NCI-H460 (cell line): ENCODE results near the gene CMKLR1. TPM values are rescaled to one million over a fixed set of nuclear protein-coding genes. Genes with fewer than 3 reads are reported as not detected.

Experiments used
- DNase-seq: peaks from one replicate; pipeline ENCODE4 v3.0.0-alpha.2; 2016; ENCODE audit warnings: low read depth; ENCODE audit errors: extremely low read depth
- total RNA-seq: library from RNA; depleted of rRNA; stranded (reverse); fragments of >200 nt; shearing (Covaris generic); gene quantifications from 2 replicates; pipeline ENCODE4 v1.2.3, GENCODE V29; 2014

Gene CMKLR1
- total RNA-seq, 1 experiment from 2014 or later, result not detected

DNA sequence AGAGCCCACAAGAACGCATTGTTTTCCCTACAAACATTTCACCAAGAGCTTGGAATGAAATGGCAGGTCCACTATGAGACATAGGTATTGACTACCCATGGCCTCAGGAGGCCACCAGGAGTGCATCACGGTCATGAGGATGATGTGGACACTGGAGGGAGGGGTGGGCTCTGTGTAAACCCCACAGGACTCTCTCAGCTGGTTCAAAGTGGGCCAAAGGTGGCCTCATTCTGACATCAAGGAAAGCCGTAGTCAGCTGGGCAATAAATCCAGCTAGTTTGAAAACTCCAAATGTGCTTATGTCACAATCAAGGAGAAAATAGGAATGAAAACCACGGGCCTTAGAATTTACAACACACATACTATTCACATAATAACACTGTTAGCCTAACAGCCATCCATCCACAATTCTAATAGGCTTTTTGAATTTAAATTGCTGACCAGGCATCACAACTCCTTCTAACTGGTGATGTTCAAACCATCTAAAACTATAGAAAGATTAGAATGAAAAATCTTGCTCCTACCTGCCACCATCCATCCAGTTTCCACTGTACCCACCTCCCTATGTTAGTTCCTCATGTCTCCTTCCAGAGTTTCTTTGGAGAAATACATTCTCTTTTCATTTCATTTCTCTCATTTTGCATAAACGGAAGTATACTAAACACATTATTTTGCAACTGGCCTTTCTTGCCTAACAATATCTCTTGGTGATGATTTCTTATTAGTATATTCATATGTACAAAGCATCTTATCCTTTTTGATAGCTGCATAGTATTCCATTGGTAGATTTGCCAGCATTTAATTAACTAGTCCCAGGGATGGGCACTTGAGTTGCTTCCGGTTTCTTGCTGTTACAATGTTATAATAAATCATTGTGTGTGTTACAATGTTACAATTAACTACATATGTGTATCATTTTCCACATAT lies 21.5 kb downstream of the CMKLR1 start:
- DNase-seq, result no peak

DNA sequence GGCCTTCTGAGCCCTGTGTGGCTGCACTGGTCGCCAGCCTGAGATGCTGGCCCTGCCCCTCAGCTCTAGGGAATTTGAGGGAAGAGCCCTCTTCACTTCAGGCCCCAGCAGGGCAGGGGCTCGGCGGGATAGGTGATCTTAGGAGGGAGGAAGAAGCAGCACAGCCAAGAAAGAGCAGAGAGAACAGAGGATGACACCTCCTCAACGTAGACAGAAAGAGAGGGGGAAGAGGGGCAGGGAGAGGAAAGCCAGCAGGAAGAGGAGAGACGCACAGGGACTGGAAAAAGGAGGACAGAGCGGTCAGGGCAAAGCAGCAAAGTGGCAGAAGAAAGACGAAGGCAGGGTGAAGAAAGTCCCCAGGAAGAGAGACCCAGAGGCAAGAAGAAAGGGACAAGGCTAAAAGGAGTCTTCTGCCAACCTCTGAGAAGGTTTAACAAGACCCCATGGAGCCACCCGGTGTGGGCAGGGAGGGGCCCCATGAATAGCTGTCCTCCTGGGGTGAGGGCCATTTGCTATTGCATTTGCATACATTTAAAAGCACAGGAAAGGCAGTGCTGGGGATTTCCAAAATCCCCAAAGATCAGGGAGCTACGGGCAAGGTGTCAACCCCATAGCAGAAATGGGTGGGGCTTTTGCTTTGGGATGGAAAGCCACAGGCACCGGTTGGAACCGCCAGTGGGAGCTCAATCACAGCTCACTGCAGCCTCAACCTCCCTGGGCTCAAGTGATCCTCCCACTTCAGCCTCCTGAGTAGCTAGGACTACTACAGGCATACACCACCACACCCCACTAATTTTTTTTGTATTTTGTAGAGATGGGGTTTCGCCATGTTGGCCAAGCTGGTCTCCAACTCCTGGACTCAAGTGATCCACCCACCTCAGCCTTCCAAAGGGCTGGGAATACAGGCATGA lies 22.7 kb downstream of the CMKLR1 start:
- DNase-seq, result no peak

DNA sequence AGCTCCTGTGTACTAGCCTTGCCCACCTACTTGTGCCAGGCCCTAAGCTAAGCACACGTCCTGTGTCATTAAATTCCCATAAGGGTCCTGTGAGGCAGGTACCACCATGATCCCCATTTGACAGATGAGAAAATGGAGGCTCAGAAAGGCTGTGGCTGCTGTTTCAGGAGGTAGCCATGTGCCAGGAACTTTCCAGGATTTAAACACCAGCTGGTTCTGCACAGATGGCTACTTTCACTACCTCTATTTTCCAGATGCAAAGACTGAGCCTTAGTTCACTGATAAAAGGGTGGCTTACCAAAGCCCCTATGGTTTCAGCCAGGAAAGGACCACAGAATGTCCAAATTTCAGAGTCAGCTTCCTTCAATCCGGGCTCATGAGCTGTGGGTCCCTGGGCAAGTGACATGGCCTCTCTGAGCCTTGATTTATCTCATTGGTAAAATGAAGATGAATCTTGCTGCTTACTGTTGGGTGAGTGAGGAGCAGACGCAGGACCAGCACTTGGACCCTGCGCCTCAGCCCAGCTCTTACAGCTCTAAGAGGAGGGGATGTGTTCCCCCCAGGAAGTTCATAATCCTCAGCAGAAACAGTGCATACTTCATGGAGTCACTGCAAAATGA lies 23.5 kb downstream of the CMKLR1 start:
- no peak for DNase-seq

DNA sequence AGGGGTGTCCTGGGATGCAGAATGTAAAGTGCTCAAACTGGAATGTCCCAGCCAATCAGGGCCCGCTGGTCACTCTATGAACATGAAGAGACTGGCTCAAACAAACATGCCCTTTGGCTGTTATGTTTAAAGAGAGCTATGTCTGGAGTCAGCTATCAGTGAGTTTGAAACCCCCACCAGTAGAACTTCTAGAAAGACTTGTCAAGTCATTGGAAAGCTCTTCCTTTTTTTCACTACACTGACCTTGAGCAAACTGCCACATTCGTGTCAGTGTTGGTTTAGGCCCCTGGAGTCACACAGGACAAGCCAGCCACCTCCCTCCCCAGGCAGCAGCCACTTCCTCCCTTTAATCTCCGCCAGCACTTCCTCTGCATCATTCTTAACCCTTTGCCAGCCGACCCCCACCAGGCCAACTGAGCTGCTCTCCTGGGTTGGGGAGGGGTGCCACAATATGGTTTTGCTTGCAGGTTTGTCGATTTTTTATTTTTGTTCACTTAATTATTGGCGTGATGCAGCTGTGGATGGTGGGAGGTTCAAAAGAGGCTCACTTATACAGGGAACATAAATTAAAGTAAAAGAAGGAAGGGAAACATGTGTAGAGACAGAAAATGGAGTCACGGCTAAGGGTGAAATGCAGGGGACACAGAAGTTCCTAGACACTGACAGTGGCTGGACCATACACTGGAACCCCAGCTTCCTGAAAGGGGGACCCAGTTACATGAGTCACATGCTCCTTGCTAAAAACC lies 25.3 kb downstream of the CMKLR1 start:
- DNase-seq, result no peak

DNA sequence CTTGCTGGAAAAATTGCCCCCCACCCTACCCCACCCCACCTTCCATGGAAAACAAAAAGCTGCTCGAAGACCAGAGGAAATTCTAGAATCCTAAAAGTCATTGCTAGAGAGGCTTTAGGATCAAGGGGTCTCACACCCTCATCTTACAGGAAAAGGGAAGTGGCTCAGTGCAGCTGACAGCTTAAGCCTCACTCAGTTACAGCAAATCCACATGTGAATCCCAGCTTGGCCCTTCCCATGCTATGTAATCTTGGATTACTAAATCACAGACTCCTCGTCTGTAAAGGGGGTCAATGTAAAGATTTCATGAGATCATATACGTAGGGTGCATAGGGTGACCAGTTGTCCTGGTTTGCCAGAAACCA lies 25.9 kb downstream of the CMKLR1 start:
- no peak for DNase-seq

DNA sequence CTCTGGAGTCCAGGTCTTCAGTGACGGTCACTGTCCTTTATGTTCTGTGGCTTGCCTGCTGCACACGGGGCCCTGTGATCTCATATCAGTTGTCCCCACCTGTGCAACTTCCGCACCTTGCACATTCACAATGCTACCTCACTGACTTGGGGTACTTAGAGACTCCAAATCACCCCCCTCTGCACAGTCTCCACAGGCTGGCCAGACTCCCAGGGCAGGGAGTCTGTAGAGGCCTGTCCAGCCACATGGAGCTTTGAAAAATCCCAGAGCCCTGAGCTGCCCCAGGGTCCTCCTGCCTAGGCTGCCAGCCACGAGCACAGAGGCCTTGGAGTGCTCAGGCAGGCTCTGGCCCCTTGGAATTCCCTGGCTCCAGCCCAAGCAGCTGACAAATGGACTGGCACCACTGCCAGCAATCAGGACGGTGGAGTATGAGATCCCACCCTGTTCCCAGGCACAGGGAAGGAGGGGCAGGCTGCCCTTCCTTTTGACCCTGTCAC lies 26.4 kb downstream of the CMKLR1 start:
- DNase-seq, result no peak

DNA sequence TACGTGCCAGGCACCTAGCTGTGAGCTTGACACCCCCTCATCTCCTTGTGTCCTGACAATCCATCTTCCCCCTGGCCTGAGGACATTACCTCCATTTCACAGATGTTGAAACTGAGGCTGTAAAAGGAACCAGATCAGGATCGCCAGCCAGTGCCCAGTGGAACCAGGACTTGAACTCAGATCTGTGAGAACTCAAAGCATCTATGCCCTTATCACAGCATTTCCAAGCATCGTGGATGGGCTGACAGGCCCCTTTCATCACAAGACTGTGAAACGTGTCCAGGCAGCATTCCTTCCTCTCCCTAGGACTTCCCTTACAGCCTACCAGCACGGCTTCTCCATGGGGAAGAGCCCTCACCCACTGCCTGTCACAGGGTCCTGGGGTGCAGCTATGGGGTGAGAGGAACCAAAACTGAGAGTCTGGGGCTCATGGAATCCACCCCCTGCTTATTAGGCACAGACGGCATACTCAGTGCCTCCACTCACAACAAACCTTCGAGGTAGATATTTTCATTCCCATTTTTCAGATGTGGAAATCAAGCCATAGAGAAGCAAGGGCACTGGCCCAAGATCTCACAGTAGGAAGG lies 26.9 kb downstream of the CMKLR1 start:
- DNase-seq, result no peak

DNA sequence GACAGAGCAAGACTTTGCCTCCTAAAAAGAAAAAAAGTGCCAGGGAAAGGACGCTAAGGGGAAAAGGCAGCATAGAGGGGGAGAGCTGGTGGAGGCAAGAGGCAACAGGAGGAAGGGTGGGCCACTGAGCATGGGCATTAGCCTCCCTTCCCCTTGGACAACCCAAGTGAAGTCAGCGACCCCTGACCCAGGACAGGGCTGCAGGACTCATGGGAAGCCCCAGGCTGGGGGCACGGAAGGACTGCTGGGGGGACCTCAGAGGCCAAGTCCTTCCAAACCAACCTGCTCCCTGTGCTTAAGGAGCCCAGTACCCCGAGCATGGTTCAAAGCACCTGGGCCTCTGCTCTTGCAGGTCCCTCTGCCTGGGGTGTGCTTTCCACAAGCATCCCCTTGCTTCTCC lies 27.5 kb downstream of the CMKLR1 start:
- no peak for DNase-seq

DNA sequence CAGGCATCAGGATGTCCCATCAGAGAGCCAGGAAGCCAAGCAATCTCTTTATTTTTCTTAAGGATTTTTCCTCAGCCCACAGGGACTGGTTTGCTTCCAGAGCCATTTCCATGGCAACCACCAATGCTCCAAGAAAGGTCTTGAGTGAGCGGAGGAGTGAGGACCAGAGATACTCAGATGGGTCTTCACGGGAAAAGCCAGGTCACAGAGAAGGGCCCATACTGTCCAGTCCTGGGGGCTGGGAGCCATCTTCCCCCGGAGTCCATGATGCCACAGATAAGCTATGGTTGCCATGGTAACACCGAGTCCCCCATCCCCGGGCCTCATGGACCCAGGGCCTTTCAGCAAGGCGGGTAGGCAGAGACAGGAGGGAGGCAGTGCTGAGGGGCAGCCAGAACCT lies 28.6 kb downstream of the CMKLR1 start:
- no peak for DNase-seq

DNA sequence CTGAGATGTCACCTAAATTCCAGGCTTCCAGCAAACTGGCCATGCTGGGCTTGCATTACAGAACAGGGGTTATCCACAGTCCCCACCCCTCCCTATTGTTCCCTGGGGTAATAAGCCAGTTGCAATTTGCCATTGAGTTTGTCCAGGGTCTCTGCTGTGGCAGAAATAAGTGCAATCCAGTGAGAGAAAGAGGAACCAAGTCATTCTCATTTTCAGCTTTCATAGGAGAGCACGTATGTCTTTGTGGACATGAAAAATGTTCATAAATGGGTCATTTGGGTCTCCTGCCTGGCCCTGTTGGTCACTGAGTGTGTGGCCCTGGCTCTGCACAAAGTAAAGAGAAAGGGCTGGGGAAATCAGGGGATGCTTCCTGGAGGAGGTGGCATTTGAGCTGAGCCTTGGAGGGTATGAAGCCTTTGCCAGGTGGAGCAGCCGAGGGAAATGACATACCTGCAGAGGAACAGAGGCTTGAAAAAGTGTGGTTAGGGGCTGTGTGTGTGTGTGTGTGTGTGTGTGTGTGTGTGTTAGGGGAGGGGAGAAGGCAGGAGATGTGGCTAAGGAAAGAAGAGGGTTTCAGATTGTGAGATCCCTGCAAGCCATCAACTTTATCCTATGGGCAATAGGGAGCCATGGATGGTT lies 29.3 kb downstream of the CMKLR1 start:
- DNase-seq, result no peak

DNA sequence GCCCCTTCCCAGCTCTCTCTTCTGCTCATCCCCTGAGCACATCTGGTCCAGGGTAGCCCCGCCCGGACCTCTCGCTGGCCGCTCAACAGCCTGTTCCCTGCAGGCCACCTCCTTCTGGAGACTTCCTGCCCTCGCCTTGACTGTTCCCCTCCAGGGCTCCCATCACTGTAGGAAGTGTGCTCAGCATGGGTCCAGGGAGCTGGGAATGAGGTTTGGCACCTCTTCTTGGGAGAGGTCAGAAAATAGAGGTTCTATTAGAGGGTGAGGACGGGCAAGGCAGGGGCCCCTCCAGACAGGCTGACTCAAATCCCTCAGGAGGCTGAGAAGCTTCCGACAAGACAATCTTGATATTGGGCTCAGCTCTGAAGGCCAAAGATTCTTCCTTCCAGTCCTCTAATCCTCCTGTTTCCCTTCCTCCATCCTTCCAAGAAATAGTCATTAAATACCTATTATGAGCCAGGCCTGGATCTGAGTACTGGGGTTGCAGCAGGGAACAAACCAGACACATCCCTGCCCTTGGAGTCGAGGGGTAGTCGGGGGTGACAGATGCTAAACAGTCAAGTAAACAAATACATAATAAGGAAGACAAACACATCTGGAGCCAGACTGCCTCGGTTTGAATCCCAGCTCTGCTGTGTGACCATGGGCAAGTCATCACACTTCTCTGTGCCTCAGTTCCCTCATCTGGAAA lies 30.6 kb downstream of the CMKLR1 start:
- no peak for DNase-seq

DNA sequence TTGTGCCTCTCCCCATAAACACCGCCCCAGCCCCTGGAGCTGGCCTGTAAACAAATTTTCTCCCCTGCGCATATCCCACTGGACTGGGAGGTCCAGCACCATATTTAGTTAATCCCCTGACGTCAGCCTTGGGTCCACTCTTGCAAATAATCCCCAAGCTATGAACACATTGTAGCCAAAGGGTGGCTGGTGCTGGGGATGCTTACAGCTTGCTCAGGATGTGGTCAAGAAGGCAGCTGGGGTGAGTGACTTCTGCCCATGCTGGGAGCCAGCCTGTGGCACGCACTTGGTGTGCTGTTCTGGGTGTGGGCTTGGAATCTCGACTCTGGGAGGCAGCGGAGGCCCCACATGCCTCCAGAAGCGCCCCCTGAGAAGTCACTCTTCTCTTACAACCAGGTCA lies 32.1 kb downstream of the CMKLR1 start:
- no peak for DNase-seq

DNA sequence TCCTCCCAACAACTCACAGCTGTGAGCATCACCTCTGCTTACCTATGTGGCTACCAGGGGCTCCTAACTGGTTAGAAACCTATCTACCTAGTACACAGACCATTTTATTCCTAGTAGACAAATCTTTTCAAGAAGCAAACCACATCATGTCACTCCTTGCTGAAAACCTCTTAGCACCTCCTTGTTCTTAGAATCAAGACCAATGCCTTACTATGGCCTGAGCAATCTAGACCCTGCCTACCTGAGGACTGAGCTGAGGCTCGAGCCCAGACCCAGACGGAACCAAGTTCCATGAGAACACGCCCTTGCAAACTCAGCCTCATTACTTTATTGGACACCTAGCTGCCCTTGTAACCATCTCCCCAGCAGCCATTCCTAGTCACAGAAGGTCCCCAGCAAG lies 32.6 kb downstream of the CMKLR1 start:
- DNase-seq, result no peak

DNA sequence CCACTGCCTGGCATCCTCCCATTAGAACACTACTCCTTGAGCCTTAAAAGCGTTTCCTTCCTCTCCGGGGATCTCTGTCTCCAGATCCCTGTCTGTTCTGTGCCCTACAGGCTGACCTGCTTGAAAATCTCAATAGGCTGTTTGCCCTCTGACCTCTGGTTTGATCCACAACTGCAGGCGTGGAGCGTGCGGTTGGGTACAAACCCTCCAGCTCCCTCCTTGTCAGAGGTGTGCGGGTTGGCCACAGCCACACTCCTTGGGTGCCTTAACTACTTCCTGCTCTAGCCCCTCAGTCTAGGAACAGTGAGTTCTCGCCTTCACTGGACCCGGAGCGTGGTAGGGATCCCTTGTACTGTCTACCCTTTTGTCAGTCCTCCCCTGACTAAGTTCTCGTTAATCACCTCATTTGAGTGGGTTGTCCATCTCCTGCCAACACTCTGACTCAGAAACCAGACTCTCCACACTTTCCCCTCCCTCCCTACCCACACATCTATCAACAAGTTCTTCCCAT lies 33.1 kb downstream of the CMKLR1 start:
- DNase-seq, result no peak

DNA sequence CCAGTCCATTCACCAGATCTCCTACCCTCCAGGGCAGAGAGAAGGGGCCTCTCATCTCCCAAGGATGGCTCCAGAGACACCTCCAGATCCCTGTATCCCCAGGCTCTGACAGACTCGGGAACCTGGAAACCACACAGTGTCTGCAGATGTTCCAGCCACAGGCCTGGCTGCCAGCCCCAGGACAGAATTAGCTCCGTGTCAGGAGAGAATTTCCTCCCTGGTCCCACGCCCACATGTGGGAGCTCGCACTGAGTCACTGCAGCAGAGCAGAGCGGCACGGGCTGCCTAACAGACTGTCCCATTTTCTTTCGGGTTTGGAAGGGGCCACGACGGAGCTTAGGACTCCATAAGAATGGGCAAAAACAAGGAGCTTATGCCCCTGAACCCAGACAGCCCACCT lies 33.6 kb downstream of the CMKLR1 start:
- DNase-seq, result no peak

DNA sequence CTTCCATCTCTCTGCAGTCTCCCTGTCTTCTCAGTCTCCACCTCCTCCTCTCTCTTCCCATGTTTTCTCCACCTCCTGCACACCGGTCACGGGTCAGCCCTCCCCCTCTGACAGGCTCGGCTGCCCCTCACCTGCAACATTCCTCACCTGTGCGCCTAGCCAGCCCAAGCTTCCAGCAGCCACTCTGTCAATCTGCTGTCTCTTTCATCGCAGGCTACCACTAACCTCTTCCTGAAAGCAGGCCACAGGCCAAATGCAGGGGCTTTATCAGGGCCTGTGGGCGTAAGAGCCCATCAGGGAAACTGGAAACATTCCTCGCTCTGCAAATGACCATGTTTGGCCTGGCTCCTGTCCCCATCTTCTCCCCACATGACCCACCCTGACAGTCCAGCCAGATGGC lies 34.5 kb downstream of the CMKLR1 start:
- DNase-seq, result no peak

DNA sequence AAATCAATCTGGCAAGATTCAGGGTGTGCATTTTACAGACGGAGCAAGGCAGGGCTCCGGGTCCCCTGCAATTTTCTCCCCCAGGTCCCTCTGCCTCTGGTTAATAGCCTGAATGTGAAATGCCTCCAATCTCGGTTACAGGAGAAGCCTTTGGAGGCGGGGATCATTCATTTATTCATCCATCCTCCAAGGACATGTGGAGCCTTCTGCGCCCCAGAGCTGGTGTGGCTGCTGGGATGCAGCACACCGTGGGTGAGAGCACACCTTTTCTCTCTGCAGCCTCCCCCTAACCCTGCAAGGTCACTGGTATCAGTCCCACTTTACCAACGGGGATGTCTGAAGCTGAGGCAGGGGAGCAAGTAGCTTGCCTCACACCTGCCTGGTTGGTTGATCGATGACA lies 35.4 kb downstream of the CMKLR1 start:
- DNase-seq, result no peak

DNA sequence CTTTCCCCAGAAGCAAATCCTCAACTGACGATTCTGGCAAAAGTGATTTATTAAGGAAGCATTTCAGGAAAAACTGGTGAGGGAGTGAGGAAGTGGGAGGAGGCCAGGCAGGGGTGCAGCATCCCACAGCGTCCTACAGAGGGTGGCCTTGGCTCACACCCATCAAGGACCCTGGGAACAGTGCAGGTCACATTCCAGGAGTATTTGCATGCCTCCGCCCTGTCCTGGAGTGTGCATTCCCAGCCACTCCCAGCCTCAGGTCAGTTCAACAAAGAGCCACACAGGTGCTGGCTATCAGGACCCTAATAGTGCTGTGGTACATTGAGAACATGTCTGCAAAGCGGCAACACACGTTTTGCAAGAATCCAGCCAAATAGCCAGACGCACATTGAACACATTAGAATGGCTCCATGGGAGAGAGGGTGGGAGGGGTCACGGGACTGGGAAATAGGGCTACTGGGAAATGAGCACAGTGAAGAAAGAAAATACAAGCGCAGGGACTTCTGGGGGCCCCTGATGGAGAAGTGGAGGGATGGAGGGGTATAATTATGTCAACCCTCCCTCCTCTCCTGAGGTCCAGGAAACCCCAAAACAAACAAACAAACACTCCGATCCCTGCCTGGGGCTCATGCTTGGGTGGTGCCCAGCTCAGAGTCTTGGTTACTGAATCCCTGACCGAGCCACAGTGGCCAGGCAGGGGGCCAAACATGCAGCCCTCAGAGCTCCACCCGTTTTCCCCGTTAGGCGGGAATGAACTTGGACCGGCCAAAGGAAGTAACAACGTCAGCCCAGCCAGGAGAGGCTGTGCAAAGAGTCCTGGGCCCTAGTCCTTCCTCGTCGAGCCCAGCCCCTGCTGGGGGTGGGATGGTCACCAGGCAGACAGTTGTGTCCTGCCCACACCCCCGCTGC lies 36.5 kb downstream of the CMKLR1 start:
- DNase-seq, result no peak
